Measurements from ENCODE around the gene SPRR3.
"Not testable (repeated sequence)": the region's sequence is repeated elsewhere in the genome, so short reads cannot be mapped to it uniquely, and the experiment has no call there.

The SPRR3 gene

DNA sequence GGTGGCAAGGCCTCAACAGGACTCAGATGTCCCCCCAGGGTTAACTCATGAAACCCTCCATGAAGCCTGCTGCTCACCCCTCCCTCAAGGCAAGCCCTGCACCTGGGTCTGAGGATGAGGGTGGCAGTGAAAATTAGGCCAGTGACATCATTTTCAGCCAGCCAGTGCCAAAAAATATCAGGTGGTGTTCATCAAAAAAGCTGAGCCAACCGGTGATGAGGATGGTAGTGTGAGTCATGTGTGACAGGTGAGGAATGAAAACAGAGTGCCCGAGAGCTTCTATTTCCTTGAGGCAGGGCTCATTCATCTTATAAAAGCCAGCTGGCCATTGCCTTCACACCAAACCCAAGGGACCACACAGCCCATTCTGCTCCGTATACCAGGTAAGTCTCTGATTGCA, 17.8 kb upstream of the SPRR3 start, which contains the start of gene SPRR1A:
Gene SPRR1A, plus strand, starts transcription at position 339 of the 400 bp plus-strand sequence. CDS start 1,150 bp downstream, outside the sequence.
- no peak for DNase-seq (ENCODE audit: low read depth)

DNA sequence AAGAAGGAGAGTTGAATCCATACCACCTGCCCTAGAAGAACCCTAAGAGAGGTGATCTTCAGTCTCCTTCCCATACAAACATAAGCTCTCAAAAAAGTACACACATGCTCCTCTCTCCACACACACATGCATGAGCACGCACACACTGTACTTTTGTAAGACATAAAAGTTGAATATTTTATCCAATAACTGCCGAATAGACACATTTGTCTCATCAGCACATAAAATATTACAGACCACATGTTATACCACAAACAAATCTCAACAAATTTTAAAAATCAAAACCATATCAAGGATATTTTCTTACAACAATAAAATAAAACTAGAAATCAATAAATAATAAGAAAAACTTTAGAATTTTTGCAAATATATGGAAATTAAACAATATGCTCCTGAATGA, 15.0 kb upstream of the SPRR3 start:
- DNase-seq (ENCODE audit: low read depth) = no peak

DNA sequence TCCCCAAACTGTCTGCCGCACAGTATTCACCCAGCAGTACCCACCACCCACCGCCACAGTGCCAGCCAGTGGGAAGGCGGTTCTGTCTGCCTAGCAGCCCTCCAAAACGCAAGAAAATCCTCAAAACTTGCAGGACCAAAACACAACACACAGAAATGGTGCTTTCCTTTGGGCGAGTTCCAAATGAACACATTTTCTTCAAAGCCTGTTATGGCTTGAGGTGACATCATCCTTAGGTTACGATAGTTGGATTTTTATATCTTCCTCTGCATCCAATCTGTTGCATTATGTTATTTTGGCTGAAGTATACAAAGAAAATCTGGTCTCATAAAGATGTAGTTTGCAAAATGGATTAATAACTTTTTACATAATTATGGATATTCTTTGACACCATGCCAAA, 8.4 kb upstream of the SPRR3 start:
- no peak for DNase-seq (ENCODE audit: low read depth)

DNA sequence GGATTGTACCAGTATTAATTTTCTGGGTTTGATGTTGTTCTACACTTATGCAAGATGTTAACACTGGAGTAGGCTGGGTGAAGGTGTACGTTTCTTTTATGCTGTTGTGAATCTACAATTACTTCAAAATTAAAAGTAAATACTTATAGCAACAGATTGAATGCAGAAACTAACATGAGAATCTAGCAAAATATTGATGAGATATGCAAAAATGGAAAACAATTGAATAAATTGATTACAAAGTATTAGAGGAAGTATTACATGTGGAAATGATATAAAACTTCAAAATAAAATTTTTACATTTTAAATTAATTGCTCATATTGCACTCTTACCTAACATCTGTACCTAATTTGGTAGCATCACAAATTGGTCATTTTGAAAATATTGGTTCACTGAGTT, 5.7 kb upstream of the SPRR3 start:
- DNase-seq (ENCODE audit: low read depth) = no peak

DNA sequence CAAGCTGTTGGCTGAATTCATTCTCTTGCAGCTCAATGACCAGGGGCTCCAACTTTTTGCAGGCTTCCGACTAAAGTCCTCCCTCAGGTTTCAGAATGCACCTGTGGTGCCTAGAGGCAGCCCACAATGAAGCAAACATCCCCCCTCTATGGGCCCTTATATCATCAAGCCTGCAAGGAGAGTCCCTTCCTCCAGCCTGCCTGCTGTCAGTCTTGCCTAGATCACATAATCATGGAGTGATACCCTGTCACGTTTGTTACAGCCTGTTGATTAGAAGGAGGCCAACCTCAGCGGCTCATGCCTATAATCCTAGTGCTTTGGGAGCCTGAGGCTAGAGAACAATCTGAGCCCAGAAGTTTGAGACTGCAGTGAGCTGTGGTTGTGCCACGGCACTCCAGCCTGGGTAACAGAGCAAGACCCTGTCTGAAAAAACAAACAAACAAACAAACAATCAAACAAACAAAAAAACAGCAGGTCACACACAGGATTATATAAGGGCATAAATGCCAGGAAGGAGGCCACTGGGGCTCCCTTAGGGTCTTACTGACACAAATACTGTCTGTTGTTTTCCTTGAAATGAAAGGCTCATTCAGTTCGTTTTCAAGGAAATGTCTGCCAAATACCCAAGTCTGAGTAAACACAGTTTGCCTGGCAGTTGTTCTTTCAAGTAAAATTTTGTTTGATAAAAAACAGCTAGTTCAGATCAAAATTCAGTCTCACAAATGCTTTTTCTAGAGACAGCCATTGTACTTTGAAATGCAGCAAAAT, 4.7 kb upstream of the SPRR3 start:
- DNase-seq (ENCODE audit: low read depth) = no peak

DNA sequence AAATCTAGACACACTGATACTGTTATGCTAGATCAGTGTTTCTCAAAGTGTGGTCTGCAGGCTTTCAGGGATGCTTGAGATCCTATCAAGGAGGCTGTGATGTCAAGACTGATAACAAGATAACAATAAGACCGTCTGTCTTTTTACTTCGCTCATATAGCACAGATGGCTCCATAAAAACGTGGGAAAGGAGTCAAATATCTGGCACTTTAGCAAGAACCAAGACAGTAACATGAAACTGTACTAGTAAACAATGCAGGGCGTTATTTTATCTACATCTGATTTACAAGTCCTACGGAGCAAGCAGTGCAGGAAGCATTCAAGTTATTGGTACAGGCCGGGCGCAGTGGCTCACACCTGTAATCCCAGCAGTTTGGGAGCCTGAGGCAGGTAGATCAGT, 3.6 kb upstream of the SPRR3 start:
- DNase-seq (ENCODE audit: low read depth) = no peak

DNA sequence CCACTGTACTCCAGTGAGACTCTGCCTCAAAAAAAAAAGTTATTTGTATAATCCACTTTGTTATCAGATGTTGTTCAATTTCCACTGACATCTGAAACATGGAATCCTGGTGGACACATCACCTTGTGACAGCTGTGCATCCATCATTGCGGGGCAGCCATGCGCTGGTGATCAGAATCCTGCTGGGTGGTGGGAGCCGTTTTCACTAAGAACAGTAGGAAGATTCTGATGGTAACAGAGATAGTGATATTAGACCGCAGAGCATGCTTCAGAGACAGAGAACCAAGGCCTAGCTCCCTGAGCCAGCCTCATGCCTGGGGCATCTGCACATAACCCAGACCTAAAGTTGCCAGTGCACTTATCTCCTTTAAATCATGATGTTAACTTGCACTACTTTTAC, 3.1 kb upstream of the SPRR3 start:
- DNase-seq (ENCODE audit: low read depth) = no peak

DNA sequence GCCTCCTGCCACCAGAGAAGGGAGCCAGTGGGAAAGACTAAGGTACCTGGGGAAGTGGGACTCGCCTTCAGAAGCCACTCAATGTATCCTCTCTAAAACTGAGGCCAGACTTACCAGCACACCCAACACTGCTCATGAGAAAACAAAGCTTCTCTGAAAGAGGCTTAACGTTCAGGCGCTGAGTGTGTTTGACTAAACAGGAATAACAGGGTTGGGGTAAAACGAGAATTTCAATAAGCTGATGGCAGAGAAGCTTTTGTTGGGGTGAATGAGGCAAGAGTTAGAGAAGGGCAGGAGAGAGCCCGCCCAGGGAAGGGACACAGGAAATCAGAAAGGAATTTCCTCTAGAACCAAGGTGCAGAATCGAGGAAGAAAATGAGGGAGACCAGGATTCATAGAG, 1.7 kb upstream of the SPRR3 start:
- DNase-seq (ENCODE audit: low read depth) = no peak

DNA sequence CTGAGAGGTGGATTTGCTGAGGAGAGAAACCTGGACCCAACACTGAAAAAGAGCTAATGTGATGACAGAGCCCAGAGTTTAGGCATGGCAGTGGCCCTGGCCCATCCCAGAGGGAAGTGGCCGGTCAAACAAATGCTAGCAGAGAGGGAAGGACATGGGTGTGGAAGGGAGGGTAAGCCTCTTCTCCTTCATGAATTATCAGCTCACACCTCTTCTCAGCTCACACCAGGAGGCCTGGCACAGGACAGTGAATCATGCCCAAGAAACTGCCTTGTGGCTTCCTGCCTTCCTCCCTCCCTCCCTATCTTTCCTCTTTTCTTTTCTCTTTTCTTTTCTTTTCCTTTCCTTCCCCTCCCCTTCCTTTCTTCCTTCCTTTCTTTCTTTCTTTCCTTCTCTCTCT, 1.3 kb upstream of the SPRR3 start:
- DNase-seq (ENCODE audit: low read depth) = no peak

DNA sequence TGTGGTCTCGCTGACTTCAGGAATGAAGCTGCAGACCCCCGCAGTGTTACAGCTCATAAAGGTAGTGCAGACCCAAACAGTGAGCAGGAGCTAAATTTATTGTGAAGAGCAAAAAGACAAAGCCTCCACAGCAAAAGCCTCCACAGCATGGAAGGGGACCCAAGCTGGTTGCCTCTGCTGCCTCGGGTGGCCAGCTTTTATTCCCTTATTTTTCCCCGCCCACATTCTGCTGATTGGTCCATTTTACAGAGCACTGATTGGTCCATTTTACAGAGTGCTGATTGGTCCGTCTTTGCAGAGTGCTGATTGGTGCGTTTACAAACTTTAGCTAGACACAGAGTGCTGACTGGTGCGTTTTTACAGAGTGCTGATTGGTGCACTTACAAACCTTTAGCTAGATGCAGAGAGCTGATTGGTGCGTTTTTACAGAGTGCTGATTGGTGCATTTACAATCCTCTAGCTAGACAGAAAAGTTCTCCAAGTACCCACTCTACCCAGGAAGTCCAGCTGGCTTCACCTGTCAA, 9.7 kb downstream of the SPRR3 start:
- DNase-seq (ENCODE audit: low read depth) = not testable (repeated sequence)

DNA sequence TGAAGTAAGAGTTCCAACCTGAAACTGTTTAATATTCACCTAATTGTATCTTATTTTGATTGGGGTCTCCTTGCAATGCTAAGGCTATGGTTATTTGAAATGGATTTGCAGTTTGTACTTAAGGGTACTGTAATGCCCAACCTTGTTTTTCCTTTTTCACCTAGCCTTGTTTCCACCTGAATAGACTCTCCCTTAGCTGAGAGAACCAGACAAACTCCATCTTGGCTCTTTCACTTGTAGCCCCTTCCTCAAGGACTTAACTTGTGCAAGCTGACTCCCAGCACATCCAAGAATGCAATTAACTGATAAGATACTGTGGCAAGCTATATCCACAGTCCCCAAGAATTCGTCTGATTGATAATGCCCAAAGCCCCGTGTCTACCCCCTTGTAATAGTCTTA, 20.3 kb downstream of the SPRR3 start:
- DNase-seq (ENCODE audit: low read depth) = not testable (repeated sequence)

DNA sequence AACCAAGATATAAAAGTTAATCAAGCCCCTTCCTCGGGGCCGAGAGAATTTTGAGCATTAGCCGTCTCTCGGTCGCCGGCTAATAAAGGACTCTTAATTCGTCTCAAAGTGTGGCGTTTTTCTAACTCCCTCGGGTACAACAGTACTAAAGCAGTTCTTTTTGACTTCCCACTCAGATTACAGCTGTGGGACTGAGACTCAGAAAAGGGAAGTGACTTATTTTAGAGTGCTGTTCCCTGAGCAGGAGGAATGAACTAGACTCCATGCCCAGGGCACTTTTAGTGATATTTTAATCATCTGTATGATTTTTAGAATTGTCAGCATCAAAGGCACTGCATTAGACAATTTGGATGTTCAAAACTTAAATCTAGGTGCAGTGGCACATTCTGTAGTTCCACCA, 20.8 kb downstream of the SPRR3 start:
- DNase-seq (ENCODE audit: low read depth) = not testable (repeated sequence)

DNA sequence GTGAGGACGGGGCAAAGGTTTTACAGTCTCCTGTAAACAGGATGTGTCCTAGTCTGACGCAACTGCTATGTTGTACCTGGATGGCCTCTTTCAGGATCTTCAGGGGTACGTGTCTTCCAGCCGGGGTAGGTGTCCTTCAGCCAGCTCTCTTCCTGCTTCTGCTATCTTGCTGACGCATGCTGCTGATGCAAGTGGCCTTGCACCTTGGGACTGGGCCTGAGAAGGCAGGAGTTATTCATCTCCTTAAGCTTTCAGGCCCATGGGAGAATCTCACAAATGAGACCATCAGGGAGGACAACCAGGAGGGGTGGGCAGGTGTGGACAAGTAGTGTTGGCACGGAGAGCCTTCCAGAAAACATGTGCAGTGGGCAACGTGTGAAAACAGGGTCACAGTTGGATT, 21.6 kb downstream of the SPRR3 start:
- DNase-seq (ENCODE audit: low read depth) = no peak

DNA sequence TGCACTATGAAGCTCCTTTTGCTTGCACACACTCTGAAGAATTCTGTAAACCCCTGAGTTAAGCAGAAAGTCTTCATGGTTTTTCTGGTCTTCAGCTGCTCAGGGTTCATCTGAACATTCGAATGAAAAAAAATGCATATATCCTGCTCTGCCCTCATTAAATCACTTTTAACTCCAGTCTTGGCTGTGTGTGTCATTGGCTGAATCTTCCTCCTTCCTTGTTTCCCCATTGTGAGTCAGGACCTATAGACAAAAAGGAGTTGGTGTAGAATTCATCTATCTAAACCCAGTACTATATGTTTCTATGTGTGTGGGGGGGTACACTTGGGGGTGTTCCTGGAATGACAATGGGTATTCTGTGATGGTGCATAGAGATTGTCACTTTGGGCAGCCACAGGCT, 22.9 kb downstream of the SPRR3 start:
- no peak for DNase-seq (ENCODE audit: low read depth)

DNA sequence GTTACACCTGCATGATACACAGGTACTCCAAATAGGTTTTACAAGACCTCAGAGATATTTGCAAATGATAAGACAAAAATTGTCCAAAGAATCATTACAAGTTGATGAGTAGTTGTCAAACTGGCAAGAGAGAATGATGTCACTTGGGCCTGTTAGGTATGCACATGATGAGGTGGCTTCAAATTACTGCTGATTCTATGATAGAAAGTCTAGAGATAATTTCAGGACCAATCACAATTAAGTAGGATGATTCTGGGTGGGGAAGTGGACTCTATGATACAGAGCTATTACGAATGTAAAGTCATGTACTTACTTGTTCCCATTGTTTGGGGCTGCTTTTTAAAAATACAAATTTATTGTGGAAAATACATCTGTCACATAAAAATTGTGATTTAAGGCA, 24.2 kb downstream of the SPRR3 start:
- DNase-seq (ENCODE audit: low read depth) = no peak

DNA sequence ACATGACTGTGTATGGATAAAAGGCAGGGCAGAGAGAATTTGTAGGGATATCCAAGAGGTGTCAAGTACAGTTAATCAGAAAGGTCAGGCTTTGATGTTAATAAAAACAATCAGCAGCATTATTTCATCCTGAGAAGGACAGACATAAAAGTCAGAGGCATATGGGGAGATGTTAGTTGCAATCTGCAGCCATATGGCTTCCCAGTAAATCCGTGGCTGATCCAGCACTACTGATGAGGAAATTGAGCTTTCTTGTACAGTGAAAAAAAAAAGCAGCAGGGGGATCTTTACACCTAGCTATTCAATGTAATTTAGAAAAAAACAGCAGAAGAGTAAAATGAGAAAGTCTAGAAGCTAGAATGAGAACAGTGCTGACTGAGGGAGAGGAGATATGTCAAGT, 27.2 kb downstream of the SPRR3 start:
- no peak for DNase-seq (ENCODE audit: low read depth)

DNA sequence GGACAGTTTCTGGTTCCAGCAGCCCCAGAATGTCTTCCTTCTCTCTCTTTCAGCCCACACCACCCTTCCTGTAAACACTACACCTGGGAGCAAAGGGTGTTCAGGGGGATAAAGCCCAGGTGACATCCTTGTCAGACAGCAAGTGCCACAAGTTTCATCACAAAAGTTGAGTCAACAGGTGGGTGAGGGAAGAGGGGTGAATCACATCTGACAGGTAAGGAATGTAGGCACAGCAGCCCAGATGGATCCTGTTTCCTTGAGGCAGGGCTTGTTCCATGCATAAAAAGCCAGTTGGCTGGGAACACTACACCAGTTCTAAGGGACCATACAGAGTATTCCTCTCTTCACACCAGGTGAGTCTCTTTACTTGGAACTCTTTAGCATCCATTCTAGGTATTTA, 29.3 kb downstream of the SPRR3 start, which contains the start of gene SPRR1B:
Gene SPRR1B, plus strand, starts transcription at position 309 of the 400 bp plus-strand sequence. CDS start 1,143 bp downstream, outside the sequence.
- DNase-seq (ENCODE audit: low read depth) = no peak

DNA sequence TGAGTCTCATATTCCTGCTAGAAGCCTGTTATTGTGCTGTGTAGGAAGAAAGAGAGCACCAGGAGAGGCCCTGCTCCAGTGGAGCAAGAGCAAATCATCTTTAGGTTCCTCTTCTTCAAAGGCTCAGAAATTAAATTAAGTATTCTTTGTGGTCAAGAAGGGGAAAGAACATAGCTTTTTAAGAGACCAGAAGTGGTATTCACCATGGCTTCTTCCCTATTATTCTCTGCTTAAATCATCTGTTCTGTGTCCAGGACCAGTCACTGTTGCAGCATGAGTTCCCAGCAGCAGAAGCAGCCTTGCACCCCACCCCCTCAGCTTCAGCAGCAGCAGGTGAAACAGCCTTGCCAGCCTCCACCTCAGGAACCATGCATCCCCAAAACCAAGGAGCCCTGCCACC, 30.5 kb downstream of the SPRR3 start:
- DNase-seq (ENCODE audit: low read depth) = no peak

DNA sequence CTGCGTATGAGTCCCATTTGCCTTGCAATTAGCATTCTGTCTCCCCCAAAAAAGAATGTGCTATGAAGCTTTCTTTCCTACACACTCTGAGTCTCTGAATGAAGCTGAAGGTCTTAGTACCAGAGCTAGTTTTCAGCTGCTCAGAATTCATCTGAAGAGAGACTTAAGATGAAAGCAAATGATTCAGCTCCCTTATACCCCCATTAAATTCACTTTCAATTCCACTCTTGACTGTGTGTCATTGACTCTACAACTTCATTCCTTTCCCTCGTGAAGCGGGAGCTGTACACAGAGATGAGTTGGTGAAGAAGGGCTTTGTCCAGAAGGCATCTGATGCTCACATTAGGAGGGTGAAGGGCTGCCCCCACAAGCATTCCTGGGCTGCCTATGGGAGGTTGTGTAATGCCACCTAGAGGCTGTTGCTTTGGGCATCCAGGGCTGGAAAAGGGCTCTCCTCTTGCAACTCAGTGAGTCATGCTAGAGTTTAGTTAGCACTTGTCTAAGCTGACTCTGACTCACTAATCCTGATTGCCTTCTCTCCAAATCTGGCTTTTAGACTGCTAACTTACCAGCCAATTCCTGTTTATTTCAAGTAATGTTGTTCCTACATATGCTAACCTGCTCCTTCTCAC, 31.2 kb downstream of the SPRR3 start:
- no peak for DNase-seq (ENCODE audit: low read depth)

DNA sequence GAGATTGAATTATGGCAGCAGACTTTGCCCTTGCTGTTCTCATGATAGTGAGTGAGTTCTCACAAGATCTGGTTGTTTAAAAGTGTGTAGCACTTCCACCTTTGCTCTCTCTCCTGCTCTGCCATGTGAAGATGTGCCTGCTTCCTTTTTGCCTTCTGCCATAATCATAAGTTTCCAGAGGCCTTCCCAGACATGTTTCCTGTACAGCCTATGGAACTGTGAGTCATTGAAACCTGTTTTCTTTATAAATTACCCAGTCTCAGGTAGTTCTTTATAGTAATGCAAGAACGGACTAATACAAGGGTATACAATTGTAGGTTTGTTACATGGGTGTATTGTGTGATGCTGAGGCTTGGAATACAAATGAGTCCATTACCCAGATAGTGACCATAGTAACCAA, 33.7 kb downstream of the SPRR3 start:
- no peak for DNase-seq (ENCODE audit: low read depth)

DNA sequence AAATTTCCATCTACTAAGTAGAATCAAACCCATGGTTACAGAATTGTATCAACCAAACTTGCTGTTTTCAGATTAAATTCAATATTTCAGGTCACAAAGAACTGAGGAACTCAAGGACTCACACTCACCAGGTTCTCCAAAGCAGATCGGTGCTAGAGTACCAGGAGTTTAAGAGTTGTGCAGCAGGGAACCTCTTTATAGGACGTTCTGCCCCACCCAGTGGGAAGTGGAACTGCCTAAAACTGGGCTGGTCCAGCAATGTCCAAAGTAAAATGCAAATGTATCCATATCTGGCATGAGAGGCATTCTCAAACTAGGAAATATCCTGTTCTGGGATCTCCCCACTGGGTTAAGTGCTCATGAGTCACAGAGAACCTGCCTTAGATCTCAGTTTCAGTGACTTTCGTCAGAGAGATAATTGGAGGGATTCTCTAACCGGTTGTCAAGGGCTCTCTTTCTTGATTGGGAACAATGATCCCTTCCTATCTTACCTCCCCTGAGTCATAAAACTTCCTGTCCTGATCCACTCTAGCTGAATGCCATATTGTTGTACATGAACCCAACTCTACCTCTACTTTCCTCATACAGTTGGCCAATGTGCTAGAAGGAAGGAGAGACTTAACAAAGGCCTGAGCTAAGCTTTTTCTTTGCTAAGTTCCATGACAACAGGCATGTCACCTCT, 39.5 kb downstream of the SPRR3 start, which contains the start of gene SPRR2D:
Gene SPRR2D, minus strand, starts transcription at position 171 of the 682 bp plus-strand sequence. CDS start 774 bp downstream, outside the sequence.
- no peak for DNase-seq (ENCODE audit: low read depth)

DNA sequence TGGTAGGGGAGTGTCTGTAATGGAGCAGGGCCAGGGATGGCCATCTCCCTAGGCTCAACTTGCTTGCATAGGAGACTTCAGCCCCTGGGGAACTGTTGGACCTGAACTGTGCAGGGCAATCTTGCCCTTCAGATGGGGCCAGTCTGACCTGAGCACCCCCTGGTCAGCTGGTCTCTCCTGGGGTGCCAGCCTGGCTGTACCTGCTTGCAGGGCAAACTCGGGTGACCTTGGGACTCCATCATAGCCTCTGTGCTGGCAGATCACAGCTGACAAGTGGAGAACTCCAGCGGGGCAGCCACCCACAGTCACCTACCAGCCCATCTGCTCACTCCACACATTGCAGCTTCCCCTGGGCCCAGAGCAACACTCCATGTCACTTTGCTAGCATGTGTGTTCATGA, 47.7 kb downstream of the SPRR3 start:
- DNase-seq (ENCODE audit: low read depth) = no peak

Measured in CMK (cell line).